HG02981 (cell line): Measurements from ENCODE around the gene FOXL3.
"Not testable (repeated sequence)": the region's sequence is repeated elsewhere in the genome, so short reads cannot be mapped to it uniquely, and the experiment has no call there.

Experiments used
- ATAC-seq: cut with Tn5 transposase; IDR thresholded peaks from one replicate; pipeline ENCODE4 v1.9.1; 2021; ENCODE audit warnings: mild to moderate bottlenecking, moderate library complexity; ENCODE audit not compliant: unreplicated experiment

Gene FOXL3

DNA sequence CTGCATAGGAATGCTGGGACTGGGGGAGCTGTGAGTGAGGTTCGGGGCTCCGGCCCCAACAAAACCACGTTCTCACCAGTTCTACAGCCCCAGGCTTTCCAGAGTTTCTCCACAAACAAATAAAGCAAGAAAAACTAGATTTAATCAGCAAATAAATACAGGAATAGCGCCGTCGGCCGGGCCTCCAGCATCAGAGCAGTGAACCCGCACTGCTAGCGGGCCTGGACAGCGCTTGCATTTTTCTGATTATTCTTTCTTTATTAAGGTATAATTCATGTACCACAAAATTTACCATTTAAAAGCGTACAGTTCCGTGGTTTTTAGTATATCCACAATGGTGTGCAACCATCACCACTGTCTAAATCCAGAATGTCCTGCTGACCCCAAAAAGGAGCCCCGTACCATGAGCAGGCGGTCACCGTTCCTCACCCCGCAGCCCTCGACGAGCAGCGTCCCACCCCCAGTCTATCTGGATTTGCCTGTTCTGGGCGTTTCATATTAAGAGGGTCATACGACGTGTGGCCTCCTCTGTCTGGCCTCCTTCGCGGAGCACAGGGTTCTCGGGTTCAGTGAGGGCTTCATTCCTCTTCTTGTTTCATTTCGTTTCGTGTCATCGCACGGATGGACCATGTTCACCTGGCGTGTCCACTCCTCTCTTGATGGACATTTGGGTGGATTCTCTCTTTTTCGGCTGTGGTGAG, 35.5 kb upstream of the FOXL3 start:
- ATAC-seq: no peak

DNA sequence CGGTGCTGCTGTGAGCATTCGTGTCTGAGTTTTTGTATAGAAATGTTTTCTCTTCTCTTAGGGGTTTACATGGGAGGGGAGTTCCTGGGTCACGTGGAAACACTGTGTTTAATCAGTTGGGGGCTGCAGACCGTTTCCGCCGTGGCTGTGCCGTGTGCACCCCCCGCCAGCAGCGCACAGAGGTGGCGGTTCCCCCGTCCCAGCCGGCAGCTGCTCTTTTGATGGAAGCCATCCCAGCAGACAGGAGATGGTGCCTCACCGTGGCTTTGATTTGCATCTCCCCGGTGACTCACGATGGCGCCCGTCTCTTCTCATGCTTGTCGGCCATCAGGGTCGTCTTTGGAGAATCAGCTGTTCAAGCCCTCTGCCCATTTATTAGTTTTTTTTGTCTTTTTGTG, 34.9 kb upstream of the FOXL3 start:
- no peak for ATAC-seq

DNA sequence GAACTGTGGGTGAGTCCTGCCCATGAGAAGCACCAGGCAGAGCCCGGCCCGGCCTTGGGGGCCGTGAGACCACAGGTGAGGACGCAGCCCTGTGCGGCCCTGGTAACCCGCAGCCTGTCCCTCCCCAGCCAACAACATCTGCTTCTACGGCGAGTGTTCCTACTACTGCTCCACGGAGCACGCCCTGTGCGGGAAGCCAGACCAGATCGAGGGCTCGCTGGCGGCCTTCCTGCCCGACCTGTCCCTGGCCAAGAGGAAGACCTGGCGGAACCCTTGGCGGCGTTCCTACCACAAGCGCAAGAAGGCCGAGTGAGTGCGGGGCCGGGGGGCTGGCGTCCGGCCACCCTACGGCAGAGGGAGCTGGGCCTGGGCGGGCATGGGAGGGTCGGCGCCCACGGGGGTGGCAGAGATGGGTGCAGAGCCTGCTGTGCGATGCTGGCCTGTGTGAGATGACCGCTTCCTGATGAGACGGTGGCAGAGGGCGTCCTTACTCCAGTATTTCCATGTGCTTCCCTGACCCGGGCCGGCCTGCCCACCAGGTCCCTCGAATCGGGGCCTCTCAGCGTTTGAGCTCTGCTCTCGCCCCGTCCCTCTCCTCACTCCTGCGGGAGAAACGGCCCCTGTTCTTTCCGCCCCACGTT, 34.1 kb upstream of the FOXL3 start:
- ATAC-seq: no peak

DNA sequence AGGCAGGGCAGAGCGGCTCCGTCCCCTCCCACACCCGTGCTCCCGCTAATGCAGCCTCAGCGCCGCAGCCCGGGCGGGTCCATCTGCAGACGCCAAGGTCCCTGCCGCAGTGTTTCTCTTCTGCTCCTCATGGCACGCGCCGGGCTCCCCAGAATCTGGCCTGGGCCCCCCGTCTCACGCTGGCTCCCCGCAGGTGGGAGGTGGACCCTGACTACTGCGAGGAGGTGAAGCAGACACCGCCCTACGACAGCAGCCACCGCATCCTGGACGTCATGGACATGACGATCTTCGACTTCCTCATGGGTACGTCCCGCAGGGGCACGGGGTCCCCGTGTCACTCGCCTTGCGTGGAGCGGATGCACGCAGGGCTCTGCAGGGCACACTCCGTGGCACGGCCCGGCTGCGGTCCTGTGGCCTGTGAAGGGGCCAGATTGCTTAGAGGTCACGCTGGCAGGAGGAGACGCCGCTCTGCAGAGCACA, 33.5 kb upstream of the FOXL3 start:
- ATAC-seq: no peak

GRCh38 chr7:256981-257646, 32.9 kb upstream of the FOXL3 start:
- ATAC-seq: no peak

DNA sequence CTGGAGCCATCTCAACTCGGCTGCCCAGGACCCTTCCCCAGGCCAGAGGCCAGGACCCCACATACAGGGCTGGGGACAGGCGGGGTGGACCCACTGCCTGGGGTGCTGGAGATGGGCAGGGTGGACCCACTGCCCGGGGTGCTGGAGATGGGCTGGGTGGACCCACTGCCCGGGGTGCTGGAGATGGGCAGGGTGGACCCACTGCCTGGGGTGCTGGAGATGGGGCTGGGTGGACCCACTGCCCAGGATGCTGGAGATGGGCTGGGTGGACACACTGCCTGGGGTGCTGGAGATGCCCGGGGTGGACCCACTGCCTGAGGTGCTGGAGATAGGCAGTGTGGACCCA, 32.4 kb upstream of the FOXL3 start:
- no peak for ATAC-seq

- ATAC-seq: no peak
These were observed 31.3 kb upstream of the FOXL3 start for GRCh38 chr7:258476-259190.

DNA sequence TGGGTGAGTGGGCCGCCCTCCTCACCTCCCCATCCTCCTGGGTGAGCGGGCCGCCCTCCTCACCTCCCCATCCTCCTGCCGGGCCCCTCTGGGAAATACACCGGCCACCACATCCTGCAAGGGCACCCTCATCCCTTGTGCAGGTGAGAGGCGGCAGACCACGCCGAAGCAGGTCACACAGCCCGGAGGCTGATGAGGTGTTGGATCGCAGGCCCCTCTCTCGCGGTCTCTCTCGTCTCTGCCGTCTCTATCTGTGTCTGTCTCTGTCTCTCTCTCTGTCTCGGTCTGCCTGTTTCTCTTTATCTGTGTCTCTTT, 30.8 kb upstream of the FOXL3 start:
- ATAC-seq: no peak

DNA sequence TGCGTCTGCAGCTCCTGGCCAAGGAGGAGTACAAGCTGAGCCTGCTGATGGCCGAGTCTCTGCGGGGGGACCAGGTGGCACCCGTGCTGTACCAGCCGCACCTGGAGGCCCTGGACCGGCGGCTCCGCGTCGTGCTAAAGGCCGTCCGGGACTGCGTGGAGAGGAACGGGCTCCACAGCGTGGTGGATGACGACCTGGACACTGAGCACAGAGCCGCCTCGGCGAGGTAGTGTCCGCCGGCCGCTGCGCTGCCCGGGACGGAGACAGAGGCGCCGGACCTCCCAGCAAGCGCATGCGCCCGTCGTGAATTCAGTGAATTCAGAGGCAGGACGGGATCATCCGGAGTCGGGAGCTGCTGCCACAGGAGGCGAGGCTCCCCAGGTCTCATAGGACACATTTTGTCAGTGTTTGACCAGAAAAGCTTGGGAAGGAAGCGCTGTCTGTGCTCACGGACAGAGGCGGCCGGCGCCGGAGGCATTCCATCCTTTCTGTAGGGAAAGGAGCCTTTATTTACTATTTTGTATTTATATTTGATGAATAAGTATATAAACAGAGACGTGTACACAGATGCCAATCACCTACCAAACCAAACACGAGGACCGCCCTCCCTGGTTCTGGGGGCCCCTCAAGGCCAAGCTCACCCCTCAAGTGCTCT, 30.1 kb upstream of the FOXL3 start:
- no peak for ATAC-seq

DNA sequence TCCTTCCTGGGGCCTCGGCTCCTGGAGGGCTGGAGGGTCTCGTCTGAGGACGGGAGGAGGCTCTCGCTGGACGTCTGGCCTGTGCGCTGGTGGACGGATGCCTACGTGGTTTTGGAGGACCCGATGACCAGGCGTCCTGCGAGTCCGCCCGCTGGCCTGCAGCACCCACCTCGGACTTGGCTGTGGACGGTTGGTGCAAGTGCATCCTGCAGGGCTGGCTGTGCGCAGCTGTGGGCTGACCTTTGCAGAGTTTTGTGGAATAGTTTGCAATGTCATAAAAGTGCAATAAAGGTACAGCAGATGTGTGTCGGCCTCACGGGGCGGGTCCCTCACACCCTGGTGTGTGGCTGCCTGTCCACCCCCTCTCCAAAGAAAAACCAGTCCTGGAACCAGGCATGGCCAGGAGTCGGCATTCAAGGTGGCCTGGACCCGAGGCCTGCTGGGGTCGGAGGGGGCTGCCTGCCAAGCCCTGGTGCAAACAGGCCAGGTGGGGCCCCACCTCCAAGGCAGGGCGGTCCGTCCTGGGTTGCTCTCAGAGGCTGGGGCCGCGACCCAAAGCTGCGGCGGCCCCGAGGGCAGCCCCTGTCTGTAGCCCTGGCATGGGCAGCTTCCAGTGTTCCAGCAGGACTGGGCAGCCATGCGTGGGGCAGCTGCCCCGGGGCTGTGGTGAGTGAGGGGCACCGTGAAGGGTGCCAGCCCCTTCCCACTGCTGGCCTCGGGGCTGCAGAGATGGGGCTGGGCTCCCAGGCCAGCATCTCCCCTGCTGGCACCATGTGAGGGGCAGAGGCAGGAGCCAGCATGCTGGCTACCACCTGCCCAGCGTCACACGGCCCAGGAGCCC, 29.3 kb upstream of the FOXL3 start:
- no peak for ATAC-seq

GRCh38 chr7:261341-262250, 28.4 kb upstream of the FOXL3 start:
- no peak for ATAC-seq

DNA sequence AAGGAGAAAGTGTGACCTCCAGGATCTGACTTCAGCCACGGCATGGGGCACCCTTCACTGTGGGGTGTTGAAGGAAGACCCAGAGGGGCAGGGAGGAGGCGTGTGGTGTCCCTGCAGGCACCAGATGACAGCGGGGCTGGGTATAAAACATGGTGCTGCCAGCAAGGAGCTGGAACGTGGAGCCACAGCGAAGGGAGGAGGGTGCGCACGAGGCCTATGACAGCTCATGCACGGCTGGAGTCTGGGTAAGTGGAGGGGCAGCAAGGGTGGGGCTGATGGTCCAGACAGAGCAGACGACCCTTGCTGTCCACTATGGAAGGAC, 27.8 kb upstream of the FOXL3 start:
- ATAC-seq: no peak

DNA sequence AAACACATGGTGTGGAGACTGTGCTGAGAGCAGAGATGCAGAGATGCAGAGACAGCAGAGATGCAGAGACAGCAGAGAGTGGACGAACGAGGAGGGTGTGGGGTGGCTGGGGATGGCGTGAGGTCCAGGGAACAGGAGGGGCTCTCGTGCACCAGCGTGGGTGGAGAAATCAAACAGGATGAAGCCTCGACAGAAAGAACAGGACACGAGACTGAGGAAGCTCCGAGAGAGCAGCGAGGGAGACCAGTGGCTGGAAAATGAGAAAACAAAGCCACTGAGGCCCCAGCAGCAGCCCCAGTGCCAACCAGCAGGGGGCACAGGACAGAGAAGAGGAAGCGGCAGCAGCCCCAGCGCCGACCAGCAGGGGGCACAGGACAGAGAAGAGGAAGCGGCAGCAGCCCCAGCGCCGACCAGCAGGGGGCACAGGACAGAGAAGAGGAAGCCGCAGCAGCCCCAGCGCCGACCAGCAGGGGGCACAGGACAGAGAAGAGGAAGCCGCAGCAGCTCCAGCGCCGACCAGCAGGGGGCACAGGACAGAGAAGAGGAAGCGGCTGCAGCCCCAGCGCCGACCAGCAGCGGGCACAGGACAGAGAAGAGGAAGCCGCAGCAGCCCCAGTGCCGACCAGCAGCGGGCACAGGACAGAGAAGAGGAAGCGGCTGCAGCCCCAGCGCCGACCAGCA, 27.2 kb upstream of the FOXL3 start:
- not testable (repeated sequence) for ATAC-seq

DNA sequence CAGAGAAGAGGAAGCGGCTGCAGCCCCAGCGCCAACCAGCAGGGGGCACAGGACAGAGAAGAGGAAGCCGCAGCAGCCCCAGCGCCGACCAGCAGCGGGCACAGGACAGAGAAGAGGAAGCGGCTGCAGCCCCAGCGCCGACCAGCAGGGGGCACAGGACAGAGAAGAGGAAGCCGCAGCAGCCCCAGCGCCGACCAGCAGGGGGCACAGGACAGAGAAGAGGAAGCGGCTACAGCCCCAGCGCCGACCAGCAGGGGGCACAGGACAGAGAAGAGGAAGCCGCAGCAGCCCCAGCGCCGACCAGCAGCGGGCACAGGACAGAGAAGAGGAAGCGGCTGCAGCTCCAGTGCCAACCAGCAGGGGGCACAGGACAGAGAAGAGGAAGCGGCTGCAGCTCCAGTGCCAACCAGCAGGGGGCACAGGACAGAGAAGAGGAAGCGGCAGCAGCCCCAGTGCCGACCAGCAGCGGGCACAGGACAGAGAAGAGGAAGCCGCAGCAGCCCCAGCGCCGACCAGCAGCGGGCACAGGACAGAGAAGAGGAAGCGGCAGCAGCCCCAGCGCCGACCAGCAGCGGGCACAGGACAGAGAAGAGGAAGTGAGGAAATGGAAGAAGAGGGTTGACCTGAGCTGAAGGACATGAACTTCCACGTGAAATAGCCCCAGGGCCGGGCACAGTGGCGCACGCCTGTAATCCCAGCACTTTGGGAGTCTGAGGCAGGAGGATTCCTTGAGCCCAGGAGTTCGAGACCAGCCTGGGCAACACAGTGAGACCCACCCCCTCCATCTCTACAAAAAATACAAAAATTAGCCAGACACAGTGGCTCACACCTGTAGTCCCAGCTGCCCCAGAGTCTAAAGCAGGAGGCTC, 26.3 kb upstream of the FOXL3 start:
- not testable (repeated sequence) for ATAC-seq

DNA sequence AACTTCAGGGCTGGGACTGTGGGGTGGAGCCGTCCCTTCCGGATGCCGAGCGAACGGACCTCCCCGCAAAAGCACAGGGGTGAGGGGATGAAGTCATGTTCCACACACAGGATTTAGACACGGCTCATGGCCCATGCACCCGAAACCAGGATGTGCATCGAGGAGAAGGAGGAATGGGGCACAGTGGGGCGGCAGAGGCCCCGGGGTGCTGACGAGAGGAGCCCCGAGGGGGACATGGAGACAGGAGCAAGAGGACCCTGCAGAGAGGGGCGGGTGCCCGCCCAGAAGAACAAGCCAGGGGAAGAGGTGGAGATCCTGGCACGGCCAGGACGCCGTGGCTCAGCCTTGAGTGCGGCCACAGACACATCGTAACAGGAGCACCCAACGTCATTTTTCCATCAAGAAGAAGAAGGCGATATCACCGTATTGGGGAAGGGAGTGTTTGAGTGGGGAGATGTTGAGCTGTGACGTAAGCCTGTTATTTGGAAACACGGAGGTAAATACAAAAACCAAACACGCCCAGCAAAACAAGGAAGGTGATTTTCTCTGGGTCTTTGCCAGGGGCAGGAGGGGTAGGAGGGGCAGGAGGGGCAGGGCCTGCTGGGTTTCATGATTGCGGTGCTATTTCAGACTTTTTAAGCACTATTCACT, 25.3 kb upstream of the FOXL3 start:
- no peak for ATAC-seq

DNA sequence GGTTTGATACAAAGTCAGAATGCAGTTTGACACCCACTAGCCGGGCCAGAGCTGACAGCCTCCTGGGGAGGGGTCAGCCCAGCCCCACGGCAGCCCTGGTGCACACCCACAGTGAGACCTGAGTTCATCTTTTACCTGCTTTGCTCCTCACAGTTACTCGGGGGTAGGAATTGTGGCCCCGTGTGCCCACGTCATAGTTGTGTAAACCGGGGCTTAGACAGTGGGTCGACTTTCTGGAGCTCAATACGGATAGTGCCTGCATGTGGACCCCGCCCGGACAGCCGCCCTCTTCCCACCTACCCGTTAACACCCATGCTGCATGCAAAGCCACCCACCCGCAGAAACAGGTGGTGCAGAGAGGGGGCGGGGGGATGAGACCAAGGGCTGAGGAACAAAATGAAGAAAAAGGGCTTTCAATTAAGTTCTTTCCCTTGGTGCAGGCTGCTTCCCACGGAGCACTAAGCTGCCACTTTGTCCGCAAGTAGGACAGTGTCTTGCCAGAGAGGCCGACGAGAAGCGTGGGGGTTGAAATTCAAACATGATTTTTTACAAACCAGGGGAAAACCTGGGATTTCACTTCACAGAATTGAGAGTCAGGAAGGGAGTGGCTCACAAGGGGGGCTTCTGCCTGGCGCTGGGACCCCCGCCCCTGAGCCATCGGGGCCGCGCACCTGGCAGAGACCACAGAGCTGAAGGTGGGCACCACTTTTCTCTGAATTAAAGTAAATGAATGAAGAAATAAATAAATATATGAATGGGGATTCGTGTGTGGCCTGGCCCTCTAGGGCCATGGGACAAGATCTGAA, 24.6 kb upstream of the FOXL3 start:
- no peak for ATAC-seq
